ENCODE data around the gene KDM6A. TPM values are rescaled to one million over a fixed set of nuclear protein-coding genes. Genes with fewer than 3 reads are reported as not detected.

Gene KDM6A
- total RNA-seq, 1 experiment from 2014 or later, result 48.2 TPM

- Histone ChIP-seq H4K20me1 (ENCODE audit: insufficient read depth, low read depth, low read length) (no peaks in the 10 kb centered on the region), H3K9me2 (replicated peaks; ENCODE audit: insufficient read depth, low read length) (no peaks in the 10 kb centered on the region), H3K4me2 (ENCODE audit: low read depth, low read length, poor library complexity, severe bottlenecking) (no peak overlapping the region), H2AFZ (ENCODE audit: low read length) (no peak overlapping the region), H3K36me3 (ENCODE audit: insufficient read depth, low read length) (peaks cover 18% of the 10 kb centered on the region), H3K27me3 (ENCODE audit: low read length) (no peaks in the 10 kb centered on the region), H3K27ac (ENCODE audit: low read length) (no peak overlapping the region), H3K9me3 (ENCODE audit: low read length) (peaks cover 6% of the 10 kb centered on the region; the same call in 1 of the 2 replicates), H3K79me2 (ENCODE audit: low read length) (peaks cover 100% of the 10 kb centered on the region), H3K4me1 (ENCODE audit: low read length) (no peaks in the 10 kb centered on the region), H3K4me3 (ENCODE audit: low read length) (no peak overlapping the region), H3K9ac (ENCODE audit: low read length) (no peak overlapping the region)
- no peak for DNase-seq
Measured at GRCh38 chrX:44975666-44976263, 102.8 kb downstream of the KDM6A start.

DNA sequence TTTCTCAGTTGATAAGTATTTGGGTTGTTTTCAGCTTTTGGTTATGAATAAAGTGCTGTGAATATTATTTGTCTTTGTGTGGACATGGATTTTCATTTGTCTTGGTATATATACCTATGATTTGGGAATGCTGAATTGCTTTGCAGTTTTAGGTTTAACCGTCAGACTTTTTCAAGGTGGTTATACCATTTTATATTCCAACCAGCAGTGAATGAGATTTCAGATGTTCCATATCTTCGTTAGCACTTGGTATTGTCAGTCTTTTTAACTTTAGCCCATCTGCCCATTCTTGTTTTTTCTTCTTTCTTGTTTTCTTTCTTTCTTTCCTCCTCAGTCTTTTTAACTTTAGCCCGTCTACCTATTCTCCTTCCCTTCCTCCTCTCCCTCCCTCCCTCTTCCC is 106.0 kb downstream of the KDM6A start:
- Histone ChIP-seq H3K9me2 (replicated peaks; ENCODE audit: insufficient read depth, low read length) (no peaks in the 10 kb centered on the region), H3K4me1 (ENCODE audit: low read length) (no peaks in the 10 kb centered on the region), H3K9ac (ENCODE audit: low read length) (no peak overlapping the region), H3K79me2 (ENCODE audit: low read length) (peaks cover 92% of the 10 kb centered on the region), H4K20me1 (ENCODE audit: insufficient read depth, low read depth, low read length) (no peaks in the 10 kb centered on the region), H3K36me3 (ENCODE audit: insufficient read depth, low read length) (peaks cover 12% of the 10 kb centered on the region), H3K4me2 (ENCODE audit: low read depth, low read length, poor library complexity, severe bottlenecking) (no peak overlapping the region), H2AFZ (ENCODE audit: low read length) (no peak overlapping the region), H3K9me3 (ENCODE audit: low read length) (peaks cover 11% of the 10 kb centered on the region; the same call in 1 of the 2 replicates), H3K27ac (ENCODE audit: low read length) (no peak overlapping the region), H3K27me3 (ENCODE audit: low read length) (no peaks in the 10 kb centered on the region), H3K4me3 (ENCODE audit: low read length) (no peak overlapping the region)
- DNase-seq, result no peak

DNA sequence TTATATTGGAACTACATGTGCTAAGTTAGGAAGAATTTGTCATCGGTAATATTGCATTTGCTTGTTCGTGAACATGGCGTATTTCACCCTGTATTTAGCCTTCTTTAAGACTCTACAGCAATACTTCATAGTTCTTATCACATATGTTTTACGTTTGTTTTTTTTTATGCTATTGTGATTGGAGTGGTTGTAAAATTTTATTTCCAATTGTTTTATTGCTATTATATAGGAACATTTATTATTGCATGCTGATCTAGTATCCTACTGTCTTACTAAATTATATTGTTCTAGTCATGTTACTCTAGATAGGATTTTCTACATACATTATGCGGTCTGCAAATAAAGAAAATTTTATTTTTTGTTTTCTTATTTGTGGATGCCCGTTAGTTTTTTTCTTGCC is 107.4 kb downstream of the KDM6A start:
- no peaks in the 10 kb centered on the region for H3K9me2 ChIP-seq (replicated peaks; ENCODE audit: insufficient read depth, low read length)
- no peak overlapping the region for H2AFZ ChIP-seq (ENCODE audit: low read length)
- no peaks in the 10 kb centered on the region for H3K4me1 ChIP-seq (ENCODE audit: low read length)
- no peak overlapping the region for H3K27ac ChIP-seq (ENCODE audit: low read length)
- no peak overlapping the region for H3K4me2 ChIP-seq (ENCODE audit: low read depth, low read length, poor library complexity, severe bottlenecking)
- H3K79me2 ChIP-seq (ENCODE audit: low read length), result peaks cover 78% of the 10 kb centered on the region
- no peak for DNase-seq
- no peak overlapping the region for H3K9ac ChIP-seq (ENCODE audit: low read length)
- H3K36me3 ChIP-seq (ENCODE audit: insufficient read depth, low read length), result 0 out of 2 replicates have a peak, but pooled peaks cover 3% of the 10 kb centered on the region
- H3K27me3 ChIP-seq (ENCODE audit: low read length), result no peaks in the 10 kb centered on the region
- H4K20me1 ChIP-seq (ENCODE audit: insufficient read depth, low read depth, low read length), result no peaks in the 10 kb centered on the region
- 0 out of 2 replicates have a peak, but pooled peaks cover 5% of the 10 kb centered on the region for H3K9me3 ChIP-seq (ENCODE audit: low read length)
- no peak overlapping the region for H3K4me3 ChIP-seq (ENCODE audit: low read length)

DNA sequence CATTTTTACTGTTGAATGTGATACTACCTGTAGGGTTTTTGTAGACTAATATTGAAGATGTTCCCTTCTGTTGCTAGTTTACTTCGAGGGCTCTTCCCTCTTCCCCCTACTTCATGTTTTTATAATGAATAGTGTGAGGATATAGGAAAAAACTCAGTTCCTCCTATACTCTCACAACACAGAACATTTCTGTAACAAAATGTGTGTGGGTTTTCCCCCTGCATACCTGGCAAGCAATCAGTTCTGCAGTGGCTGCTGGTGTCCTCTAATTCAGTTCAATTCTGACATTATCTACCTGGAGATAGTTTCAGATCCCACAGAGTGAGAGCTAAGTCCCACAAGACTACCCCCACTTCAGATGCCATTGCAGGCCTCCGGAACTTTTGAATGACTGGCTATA is 107.9 kb downstream of the KDM6A start:
- Histone ChIP-seq H2AFZ (ENCODE audit: low read length) (no peak overlapping the region), H3K9ac (ENCODE audit: low read length) (no peak overlapping the region), H3K4me3 (ENCODE audit: low read length) (no peak overlapping the region), H4K20me1 (ENCODE audit: insufficient read depth, low read depth, low read length) (no peaks in the 10 kb centered on the region), H3K4me1 (ENCODE audit: low read length) (no peaks in the 10 kb centered on the region), H3K9me2 (replicated peaks; ENCODE audit: insufficient read depth, low read length) (no peaks in the 10 kb centered on the region), H3K4me2 (ENCODE audit: low read depth, low read length, poor library complexity, severe bottlenecking) (no peak overlapping the region), H3K27ac (ENCODE audit: low read length) (no peak overlapping the region), H3K9me3 (ENCODE audit: low read length) (0 out of 2 replicates have a peak, but pooled peaks cover 5% of the 10 kb centered on the region), H3K36me3 (ENCODE audit: insufficient read depth, low read length) (0 out of 2 replicates have a peak, but pooled peaks cover 3% of the 10 kb centered on the region), H3K79me2 (ENCODE audit: low read length) (peaks cover 76% of the 10 kb centered on the region), H3K27me3 (ENCODE audit: low read length) (no peaks in the 10 kb centered on the region)
- DNase-seq, result no peak

DNA sequence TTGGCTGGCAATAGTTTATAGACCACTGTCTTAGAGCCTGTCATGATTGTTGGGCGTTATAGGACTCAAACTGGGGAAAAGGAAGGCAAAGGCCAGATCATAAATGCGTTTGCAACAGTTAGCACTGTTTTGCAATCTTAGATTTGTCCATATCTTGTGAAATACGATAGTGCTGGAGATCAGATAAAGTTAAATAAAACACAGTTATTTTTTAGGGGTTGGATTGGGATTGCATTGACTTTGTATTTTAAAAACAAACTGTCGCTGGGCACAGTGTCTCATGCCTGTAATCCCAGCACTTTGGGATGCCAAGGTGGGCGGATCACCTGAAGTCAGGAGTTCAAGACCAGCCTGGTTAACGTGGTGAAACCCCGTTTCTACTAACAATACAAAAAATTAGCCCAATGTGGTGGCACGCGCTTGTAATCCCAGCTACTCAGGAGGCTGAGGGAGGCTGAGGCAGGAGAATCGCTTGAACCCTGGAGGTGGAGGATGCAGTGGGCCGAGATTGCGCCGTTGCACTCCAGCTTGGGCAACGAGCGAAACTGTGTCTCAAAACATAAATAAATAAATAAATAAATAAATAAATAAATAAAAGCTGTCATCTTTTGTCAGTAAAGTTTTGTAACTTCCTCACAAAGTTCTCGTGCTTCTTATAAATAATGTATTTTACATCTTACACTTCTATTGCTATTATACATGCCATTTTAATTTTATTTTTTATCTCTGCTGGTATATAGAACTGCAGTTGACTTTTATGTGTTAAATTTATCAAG is 117.2 kb downstream of the KDM6A start:
- H4K20me1 ChIP-seq (ENCODE audit: insufficient read depth, low read depth, low read length), result no peaks in the 10 kb centered on the region
- H3K4me1 ChIP-seq (ENCODE audit: low read length), result no peaks in the 10 kb centered on the region
- peaks cover 60% of the 10 kb centered on the region for H3K79me2 ChIP-seq (ENCODE audit: low read length)
- no peak overlapping the region for H3K9ac ChIP-seq (ENCODE audit: low read length)
- no peaks in the 10 kb centered on the region for H3K9me2 ChIP-seq (replicated peaks; ENCODE audit: insufficient read depth, low read length)
- H3K9me3 ChIP-seq (ENCODE audit: low read length), result no peaks in the 10 kb centered on the region
- H3K27me3 ChIP-seq (ENCODE audit: low read length), result no peaks in the 10 kb centered on the region
- H3K4me3 ChIP-seq (ENCODE audit: low read length), result no peak overlapping the region
- H3K4me2 ChIP-seq (ENCODE audit: low read depth, low read length, poor library complexity, severe bottlenecking), result no peak overlapping the region
- DNase-seq, result no peak
- H3K36me3 ChIP-seq (ENCODE audit: insufficient read depth, low read length), result no peaks in the 10 kb centered on the region
- H3K27ac ChIP-seq (ENCODE audit: low read length), result no peak overlapping the region
- no peak overlapping the region for H2AFZ ChIP-seq (ENCODE audit: low read length)

GRCh38 chrX:44992775-44993174 is 119.8 kb downstream of the KDM6A start:
- Histone ChIP-seq H3K27me3 (ENCODE audit: low read length) (no peaks in the 10 kb centered on the region), H3K9me2 (replicated peaks; ENCODE audit: insufficient read depth, low read length) (no peaks in the 10 kb centered on the region), H4K20me1 (ENCODE audit: insufficient read depth, low read depth, low read length) (no peaks in the 10 kb centered on the region), H3K27ac (ENCODE audit: low read length) (no peak overlapping the region), H2AFZ (ENCODE audit: low read length) (no peak overlapping the region), H3K9ac (ENCODE audit: low read length) (no peak overlapping the region), H3K36me3 (ENCODE audit: insufficient read depth, low read length) (no peaks in the 10 kb centered on the region), H3K79me2 (ENCODE audit: low read length) (peaks cover 79% of the 10 kb centered on the region), H3K4me2 (ENCODE audit: low read depth, low read length, poor library complexity, severe bottlenecking) (no peak overlapping the region), H3K4me1 (ENCODE audit: low read length) (no peaks in the 10 kb centered on the region), H3K9me3 (ENCODE audit: low read length) (no peaks in the 10 kb centered on the region), H3K4me3 (ENCODE audit: low read length) (no peak overlapping the region)
- no peak for DNase-seq

GRCh38 chrX:44996277-44996676 is 123.3 kb downstream of the KDM6A start:
- no peak overlapping the region for H3K9ac ChIP-seq (ENCODE audit: low read length)
- no peak overlapping the region for H3K4me3 ChIP-seq (ENCODE audit: low read length)
- no peak overlapping the region for H2AFZ ChIP-seq (ENCODE audit: low read length)
- no peaks in the 10 kb centered on the region for H3K36me3 ChIP-seq (ENCODE audit: insufficient read depth, low read length)
- H3K4me1 ChIP-seq (ENCODE audit: low read length), result peaks cover 14% of the 10 kb centered on the region
- H3K9me3 ChIP-seq (ENCODE audit: low read length), result no peaks in the 10 kb centered on the region
- H3K9me2 ChIP-seq (replicated peaks; ENCODE audit: insufficient read depth, low read length), result no peaks in the 10 kb centered on the region
- H3K27me3 ChIP-seq (ENCODE audit: low read length), result no peaks in the 10 kb centered on the region
- peaks cover 88% of the 10 kb centered on the region for H3K79me2 ChIP-seq (ENCODE audit: low read length)
- H3K4me2 ChIP-seq (ENCODE audit: low read depth, low read length, poor library complexity, severe bottlenecking), result no peak overlapping the region
- no peaks in the 10 kb centered on the region for H4K20me1 ChIP-seq (ENCODE audit: insufficient read depth, low read depth, low read length)
- no peak overlapping the region for H3K27ac ChIP-seq (ENCODE audit: low read length)
- DNase-seq, result no peak

- no peaks in the 10 kb centered on the region for H3K9me3 ChIP-seq (ENCODE audit: low read length)
- DNase-seq, result no peak
- H3K79me2 ChIP-seq (ENCODE audit: low read length), result peaks cover 93% of the 10 kb centered on the region
- no peak overlapping the region for H3K4me3 ChIP-seq (ENCODE audit: low read length)
- H4K20me1 ChIP-seq (ENCODE audit: insufficient read depth, low read depth, low read length), result no peaks in the 10 kb centered on the region
- no peak overlapping the region for H2AFZ ChIP-seq (ENCODE audit: low read length)
- no peaks in the 10 kb centered on the region for H3K27me3 ChIP-seq (ENCODE audit: low read length)
- peaks cover 19% of the 10 kb centered on the region for H3K4me1 ChIP-seq (ENCODE audit: low read length)
- H3K4me2 ChIP-seq (ENCODE audit: low read depth, low read length, poor library complexity, severe bottlenecking), result no peak overlapping the region
- H3K9ac ChIP-seq (ENCODE audit: low read length), result no peak overlapping the region
- H3K9me2 ChIP-seq (replicated peaks; ENCODE audit: insufficient read depth, low read length), result no peaks in the 10 kb centered on the region
- no peak overlapping the region for H3K27ac ChIP-seq (ENCODE audit: low read length)
- H3K36me3 ChIP-seq (ENCODE audit: insufficient read depth, low read length), result no peaks in the 10 kb centered on the region
Measured at GRCh38 chrX:44997282-44997812, 124.4 kb downstream of the KDM6A start.
